Astrocyte (in vitro differentiated cells and primary cell): ENCODE measurements around the gene PKHD1.
"Not testable (repeated sequence)": the region's sequence is repeated elsewhere in the genome, so short reads cannot be mapped to it uniquely, and the experiment has no call there.

Experiments
- EZH2 ChIP-seq: IDR thresholded peaks from 2 replicates; pipeline ENCODE4 v1.6.1; 2012; ENCODE audit warnings: mild to moderate bottlenecking, low read length, inconsistent platforms; ENCODE audit not compliant: insufficient read depth
- TF ChIP-seq, protein P1 (sequence below): IDR thresholded peaks from 2 replicates; pipeline ENCODE4 v1.5.1; 2011; ENCODE audit warnings: low read depth, mild to moderate bottlenecking, inconsistent platforms, low read length, moderate library complexity; ENCODE audit not compliant: insufficient read depth

- TF ChIP-seq, protein P1, sequence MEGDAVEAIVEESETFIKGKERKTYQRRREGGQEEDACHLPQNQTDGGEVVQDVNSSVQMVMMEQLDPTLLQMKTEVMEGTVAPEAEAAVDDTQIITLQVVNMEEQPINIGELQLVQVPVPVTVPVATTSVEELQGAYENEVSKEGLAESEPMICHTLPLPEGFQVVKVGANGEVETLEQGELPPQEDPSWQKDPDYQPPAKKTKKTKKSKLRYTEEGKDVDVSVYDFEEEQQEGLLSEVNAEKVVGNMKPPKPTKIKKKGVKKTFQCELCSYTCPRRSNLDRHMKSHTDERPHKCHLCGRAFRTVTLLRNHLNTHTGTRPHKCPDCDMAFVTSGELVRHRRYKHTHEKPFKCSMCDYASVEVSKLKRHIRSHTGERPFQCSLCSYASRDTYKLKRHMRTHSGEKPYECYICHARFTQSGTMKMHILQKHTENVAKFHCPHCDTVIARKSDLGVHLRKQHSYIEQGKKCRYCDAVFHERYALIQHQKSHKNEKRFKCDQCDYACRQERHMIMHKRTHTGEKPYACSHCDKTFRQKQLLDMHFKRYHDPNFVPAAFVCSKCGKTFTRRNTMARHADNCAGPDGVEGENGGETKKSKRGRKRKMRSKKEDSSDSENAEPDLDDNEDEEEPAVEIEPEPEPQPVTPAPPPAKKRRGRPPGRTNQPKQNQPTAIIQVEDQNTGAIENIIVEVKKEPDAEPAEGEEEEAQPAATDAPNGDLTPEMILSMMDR: not testable (repeated sequence)
- not testable (repeated sequence) for TF ChIP-seq EZH2
These were observed 147.7 kb downstream of the PKHD1 start for GRCh38 chr6:51939695-51940094.
